Midbrain (tissue), 1 donor: ENCODE results near the gene TLR3.
A peak's percentile ranks its signal among the peaks of the same experiment; 100 is the strongest.
"Not testable (repeated sequence)": the region's sequence is repeated elsewhere in the genome, so short reads cannot be mapped to it uniquely, and the experiment has no call there.

ENCODE experiments used
- DNase-seq: peaks from one replicate; lab custom pipeline; 2025; lab: John Stamatoyannopoulos, UW

TLR3 gene

GRCh38 chr4:186068581-186069348 is at the start of gene TLR3:
TLR3 (plus strand) TSS chr4:186069156; CDS start chr4:186076620, 7,464 bp downstream.
- DNase-seq: peak; percentile 47

- no peak for DNase-seq
Measured at GRCh38 chr4:186019269-186019668, 49.7 kb upstream of the TLR3 start.

- DNase-seq: no peak
Measured at GRCh38 chr4:186020106-186020792, 48.7 kb upstream of the TLR3 start.

- DNase-seq: no peak
Measured at GRCh38 chr4:186020793-186021407, 48.1 kb upstream of the TLR3 start.

GRCh38 chr4:186021461-186022167 is 47.3 kb upstream of the TLR3 start:
- peak; percentile 57 for DNase-seq

GRCh38 chr4:186023975-186024374 is 45.0 kb upstream of the TLR3 start:
- no peak for DNase-seq

- DNase-seq: no peak
Measured at GRCh38 chr4:186024637-186025407, 44.1 kb upstream of the TLR3 start.

GRCh38 chr4:186025408-186025690 is 43.6 kb upstream of the TLR3 start:
- DNase-seq: no peak

- no peak for DNase-seq
Measured at GRCh38 chr4:186027405-186027804, 41.6 kb upstream of the TLR3 start.

GRCh38 chr4:186029571-186030398 is 39.2 kb upstream of the TLR3 start:
- DNase-seq: peak; percentile 39

- no peak for DNase-seq
Measured at GRCh38 chr4:186030399-186030775, 38.6 kb upstream of the TLR3 start.

GRCh38 chr4:186030795-186031194 is 38.2 kb upstream of the TLR3 start:
- no peak for DNase-seq

- DNase-seq: no peak
Measured at GRCh38 chr4:186032259-186032658, 36.7 kb upstream of the TLR3 start.

GRCh38 chr4:186033027-186033426 is 35.9 kb upstream of the TLR3 start:
- DNase-seq: no peak

GRCh38 chr4:186034613-186035012 is 34.3 kb upstream of the TLR3 start:
- DNase-seq: not testable (repeated sequence)

- no peak for DNase-seq
Measured at GRCh38 chr4:186036976-186037581, 31.9 kb upstream of the TLR3 start.

- DNase-seq: peak; percentile 87
Measured at GRCh38 chr4:186037692-186038658, 31.0 kb upstream of the TLR3 start.

- DNase-seq: no peak
Measured at GRCh38 chr4:186039697-186040096, 29.3 kb upstream of the TLR3 start.

- DNase-seq: no peak
Measured at GRCh38 chr4:186040316-186040715, 28.6 kb upstream of the TLR3 start.
